CD4-positive, alpha-beta T cell (primary cell): Measurements from ENCODE around the gene PGM1. TPM values are rescaled to one million over a fixed set of nuclear protein-coding genes. Genes with fewer than 3 reads are reported as not detected.

Experiments
- ATAC-seq: fragments of 200-7000 bp; cut with Tn5 transposase; one replicate; pipeline ENCODE4 v1.10.0; 2022; ENCODE audit warnings: mild to moderate bottlenecking; ENCODE audit not compliant: poor library complexity
- CTCF ChIA-PET: fragments of 350-600 bp; sonication (Branson Sonifier 250); formaldehyde crosslinking; loops from one replicate; lab custom pipeline; 2021; ENCODE audit warnings: antibody characterized with exemption, inconsistent platforms; lab: Charles Lee
- POLR2A ChIA-PET: fragments of 350-600 bp; sonication (Branson Sonifier 250); formaldehyde crosslinking; loops from one replicate; lab custom pipeline; 2021; ENCODE audit warnings: antibody characterized with exemption, inconsistent platforms; lab: Charles Lee
- DNase-seq, 14 experiments: peaks; one replicate each; pipeline ENCODE4 v3.0.0-alpha.2; 2013 to 2020; ENCODE audit warnings: mixed read lengths in 2 of 14
- H3K27ac ChIP-seq, 2 donors: one replicate each; pipeline versions ENCODE4 v1.5.1 to v1.7.0; 2013; ENCODE audit warnings: low read length in 2 of 2, low read depth in 1 of 2, mild to moderate bottlenecking in 1 of 2
- H3K27me3 ChIP-seq, 2 experiments: 1 replicate in 1 of 2; 2 replicates in 1 of 2; pipeline versions ENCODE4 v1.6.1 to v1.7.0; 2013; ENCODE audit warnings: low read length in 2 of 2, control low read depth in 1 of 2, mild to moderate bottlenecking in 1 of 2, moderate library complexity in 1 of 2; ENCODE audit not compliant: insufficient read depth in 2 of 2, control insufficient read depth in 1 of 2
- H3K36me3 ChIP-seq: one replicate; pipeline ENCODE4 v1.6.1; 2013; ENCODE audit warnings: low read length, control low read depth; ENCODE audit not compliant: insufficient read depth
- H3K4me1 ChIP-seq: one replicate; pipeline ENCODE4 v1.6.1; 2013; ENCODE audit warnings: low read length, control low read depth; ENCODE audit not compliant: insufficient read depth
- H3K4me3 ChIP-seq: one replicate; pipeline ENCODE4 v1.5.1; 2013; ENCODE audit warnings: mild to moderate bottlenecking, low read length, moderate library complexity
- H3K9me3 ChIP-seq, 2 experiments: 1 replicate in 1 of 2; 2 replicates in 1 of 2; pipeline versions ENCODE4 v1.6.1 to v1.7.0; 2013; ENCODE audit warnings: low read length in 2 of 2, mild to moderate bottlenecking in 2 of 2, control low read depth in 1 of 2, moderate library complexity in 1 of 2; ENCODE audit not compliant: control insufficient read depth in 1 of 2, insufficient read depth in 1 of 2
- H3K27ac Mint-ChIP-seq: one replicate; pipeline ENCODE4 v1.8.0; 2020; ENCODE audit warnings: mixed read lengths
- H3K27me3 Mint-ChIP-seq: one replicate; pipeline ENCODE4 v1.8.0; 2021; ENCODE audit warnings: mixed read lengths
- H3K36me3 Mint-ChIP-seq: one replicate; pipeline ENCODE4 v1.8.0; 2021; ENCODE audit warnings: low read depth, mixed read lengths
- H3K4me1 Mint-ChIP-seq: one replicate; pipeline ENCODE4 v1.8.0; 2021; ENCODE audit warnings: low read depth, mixed read lengths
- H3K4me3 Mint-ChIP-seq: one replicate; pipeline ENCODE4 v1.8.0; 2020; ENCODE audit warnings: mild to moderate bottlenecking, mixed read lengths
- H3K9me3 Mint-ChIP-seq: one replicate; pipeline ENCODE4 v1.8.0; 2020; ENCODE audit warnings: mixed read lengths
- CTCF ChIP-seq: fragments of 200-600 bp; IDR thresholded peaks from one replicate; pipeline ENCODE4 v1.8.0; 2022; ENCODE audit warnings: antibody characterized with exemption, mild to moderate bottlenecking
- intact Hi-C, 2 experiments: fragments of 100-400 bp; cut with DNase I in 1 of 2; cut with micrococcal nuclease in 1 of 2; formaldehyde crosslinking; loops; one replicate each; pipeline versions ENCODE4 v1.15.1 to v1.9.0; 2023 to 2025; cut with DNase I, micrococcal nuclease
- total RNA-seq, 174 experiments: library from RNA in 2 of 174; stranded (reverse) in 2 of 174; gene quantifications; one replicate each; pipeline ENCODE4 v1.2.3 and lab custom pipeline; 2021 to 2026

PGM1 gene
- total RNA-seq, 2 experiments from 2014 or later: 5.4 to 5.6 TPM

GRCh38 chr1:63617450-63617849 lies 24.2 kb downstream of the PGM1 start:
- H3K36me3 ChIP-seq: no peaks in the 10 kb centered on the region
- ATAC-seq (no peak), DNase-seq (no peak)
- Mint-ChIP-seq H3K4me3 (no peak overlapping the region), H3K4me1 (no peaks in the 10 kb centered on the region), H3K36me3 (no peaks in the 10 kb centered on the region), H3K27ac (no peak overlapping the region), H3K9me3 (no peaks in the 10 kb centered on the region), H3K27me3 (no peaks in the 10 kb centered on the region)
- intact Hi-C loops: loop anchor here in 1 of 2 experiments (1.0 to 5.0 kb wide), 3 partner anchors 75 to 627 kb away; no protein-coding TSS in a partner anchor
- no peak overlapping the region for H3K27ac ChIP-seq
- H3K4me3 ChIP-seq: no peak overlapping the region
- no peak for TF ChIP-seq CTCF
- no peaks in the 10 kb centered on the region for H3K27me3 ChIP-seq
- ChIA-PET CTCF (interaction anchor here (2.2 kb wide), 1 partner anchor 520 kb away, joined by 11 read pairs; no protein-coding TSS in a partner anchor), POLR2A (no interaction called here)
- no peaks in the 10 kb centered on the region for H3K9me3 ChIP-seq
- peaks cover 3% of the 10 kb centered on the region for H3K4me1 ChIP-seq

GRCh38 chr1:63618011-63618410 lies 24.8 kb downstream of the PGM1 start:
- no peaks in the 10 kb centered on the region for H3K36me3 ChIP-seq
- no peak for TF ChIP-seq CTCF
- no peaks in the 10 kb centered on the region for H3K27me3 ChIP-seq
- H3K27me3 Mint-ChIP-seq: no peaks in the 10 kb centered on the region
- ATAC-seq (no peak), DNase-seq (no peak)
- intact Hi-C loops: loop anchor here in 1 of 2 experiments (5.0 kb wide), 2 partner anchors 74 to 299 kb away; no protein-coding TSS in a partner anchor
- H3K4me1 ChIP-seq: peaks cover 3% of the 10 kb centered on the region
- no peak overlapping the region for H3K4me3 ChIP-seq
- no peaks in the 10 kb centered on the region for H3K36me3 Mint-ChIP-seq
- CTCF ChIA-PET: no interaction called here
- no peak overlapping the region for H3K4me3 Mint-ChIP-seq
- H3K9me3 Mint-ChIP-seq: no peaks in the 10 kb centered on the region
- no peaks in the 10 kb centered on the region for H3K9me3 ChIP-seq
- POLR2A ChIA-PET: no interaction called here
- H3K27ac ChIP-seq: no peak overlapping the region
- H3K27ac Mint-ChIP-seq: no peak overlapping the region
- no peaks in the 10 kb centered on the region for H3K4me1 Mint-ChIP-seq

DNA sequence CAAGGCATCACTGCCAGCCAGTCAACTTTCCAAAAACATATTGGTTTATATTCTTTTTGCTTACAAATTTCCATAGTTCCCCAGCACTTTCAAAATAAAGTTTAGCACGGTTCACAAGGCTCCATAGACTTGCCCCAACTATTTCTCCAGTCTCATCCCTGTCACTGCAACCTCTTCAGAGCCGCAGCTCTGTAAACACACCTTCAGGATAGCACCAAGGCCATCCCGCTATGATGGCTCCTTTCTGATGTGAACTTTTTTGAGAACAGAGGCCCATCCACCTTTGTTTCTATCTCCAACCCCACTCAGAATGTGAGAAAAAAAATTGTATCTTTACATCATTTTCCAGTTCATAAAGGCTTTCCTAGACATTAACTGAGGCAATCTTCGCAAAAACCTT lies 26.3 kb downstream of the PGM1 start:
- no peak overlapping the region for H3K27ac ChIP-seq
- no peaks in the 10 kb centered on the region for H3K36me3 Mint-ChIP-seq
- CTCF ChIA-PET: no interaction called here
- no peak overlapping the region for H3K4me3 Mint-ChIP-seq
- ATAC-seq (no peak), DNase-seq (no peak)
- peaks cover 3% of the 10 kb centered on the region for H3K4me1 ChIP-seq
- H3K27me3 Mint-ChIP-seq: no peaks in the 10 kb centered on the region
- TF ChIP-seq CTCF: no peak
- H3K9me3 Mint-ChIP-seq: no peaks in the 10 kb centered on the region
- intact Hi-C loops: loop anchor here in 1 of 2 experiments (5.0 kb wide), 2 partner anchors 73 to 298 kb away; no protein-coding TSS in a partner anchor
- no peaks in the 10 kb centered on the region for H3K36me3 ChIP-seq
- H3K4me3 ChIP-seq: no peak overlapping the region
- H3K27me3 ChIP-seq: no peaks in the 10 kb centered on the region
- no peak overlapping the region for H3K27ac Mint-ChIP-seq
- no peaks in the 10 kb centered on the region for H3K9me3 ChIP-seq
- H3K4me1 Mint-ChIP-seq: no peaks in the 10 kb centered on the region
- POLR2A ChIA-PET: no interaction called here
